GM04504 (cell line): Measurements from ENCODE around the gene ENO4.

Experiments used
- DNase-seq: peaks from one replicate; pipeline ENCODE4 v3.0.0-alpha.2; 2012; ENCODE audit warnings: low read depth

The ENO4 gene

GRCh38 chr10:116849248-116850057 lies at the start of gene ENO4:
Gene ENO4 (plus strand): TSS chr10:116849499. CDS start chr10:116849567, 68 bp downstream.
- DNase-seq, result peak; percentile 45

- DNase-seq, result no peak
Observed at GRCh38 chr10:116800286-116800929, 48.9 kb upstream of the ENO4 start.

GRCh38 chr10:116801658-116802057 lies 47.6 kb upstream of the ENO4 start:
- DNase-seq, result no peak

GRCh38 chr10:116802474-116802873 lies 46.8 kb upstream of the ENO4 start:
- DNase-seq, result no peak

- DNase-seq, result no peak
Observed at GRCh38 chr10:116802876-116803275, 46.4 kb upstream of the ENO4 start.

- no peak for DNase-seq
Observed at GRCh38 chr10:116803451-116804249, 45.6 kb upstream of the ENO4 start.

GRCh38 chr10:116808706-116809105 lies 40.6 kb upstream of the ENO4 start:
- DNase-seq, result no peak

GRCh38 chr10:116809483-116810119 lies 39.7 kb upstream of the ENO4 start:
- DNase-seq, result no peak

GRCh38 chr10:116810120-116810500 lies 39.2 kb upstream of the ENO4 start:
- DNase-seq, result no peak

GRCh38 chr10:116810895-116811294 lies 38.4 kb upstream of the ENO4 start:
- DNase-seq, result no peak

- DNase-seq, result no peak
Observed at GRCh38 chr10:116811691-116812090, 37.6 kb upstream of the ENO4 start.

GRCh38 chr10:116815641-116816415 lies 33.5 kb upstream of the ENO4 start:
- no peak for DNase-seq

GRCh38 chr10:116817178-116817577 lies 32.1 kb upstream of the ENO4 start:
- DNase-seq, result no peak

GRCh38 chr10:116817780-116818343 lies 31.4 kb upstream of the ENO4 start:
- no peak for DNase-seq

GRCh38 chr10:116819999-116820677 lies 29.2 kb upstream of the ENO4 start:
- no peak for DNase-seq

GRCh38 chr10:116825901-116826300 lies 23.4 kb upstream of the ENO4 start:
- no peak for DNase-seq

- no peak for DNase-seq
Observed at GRCh38 chr10:116826803-116827202, 22.5 kb upstream of the ENO4 start.

- DNase-seq, result no peak
Observed at GRCh38 chr10:116827214-116827671, 22.1 kb upstream of the ENO4 start.

- DNase-seq, result no peak
Observed at GRCh38 chr10:116828116-116828515, 21.2 kb upstream of the ENO4 start.

- no peak for DNase-seq
Observed at GRCh38 chr10:116829711-116830110, 19.6 kb upstream of the ENO4 start.
